ENCODE data around the gene TUBGCP6.
A peak's percentile ranks its signal among the peaks of the same experiment; 100 is the strongest.

Gene TUBGCP6

GRCh38 chr22:50190941-50191741, 53.7 kb downstream of the TUBGCP6 start:
- DNase-seq: peak; percentile 47

GRCh38 chr22:50190182-50190940, 54.5 kb downstream of the TUBGCP6 start:
- DNase-seq: peak; percentile 82

- DNase-seq: peak; percentile 81
Observed at GRCh38 chr22:50189849-50190181, 55.0 kb downstream of the TUBGCP6 start.

- DNase-seq: no peak
Observed at GRCh38 chr22:50189184-50189848, 55.5 kb downstream of the TUBGCP6 start.

GRCh38 chr22:50188356-50188755, 56.5 kb downstream of the TUBGCP6 start:
- no peak for DNase-seq

GRCh38 chr22:50186761-50187523, 57.9 kb downstream of the TUBGCP6 start:
- DNase-seq: no peak

- DNase-seq: no peak
Observed at GRCh38 chr22:50186181-50186714, 58.6 kb downstream of the TUBGCP6 start.

GRCh38 chr22:50185375-50186087, 59.3 kb downstream of the TUBGCP6 start, which contains the start of gene TRABD:
Gene TRABD, plus strand, starts transcription at chr22:50185913. Its CDS starts 7,148 bp downstream, at chr22:50193061.
- DNase-seq: peak; percentile 90

GRCh38 chr22:50184902-50185374, 59.9 kb downstream of the TUBGCP6 start:
- no peak for DNase-seq

GRCh38 chr22:50184004-50184901, 60.6 kb downstream of the TUBGCP6 start:
- DNase-seq: no peak

- no peak for DNase-seq
Observed at GRCh38 chr22:50183141-50183971, 61.5 kb downstream of the TUBGCP6 start.

- DNase-seq: no peak
Observed at GRCh38 chr22:50182176-50183081, 62.4 kb downstream of the TUBGCP6 start.

GRCh38 chr22:50180727-50181521, 63.9 kb downstream of the TUBGCP6 start:
- no peak for DNase-seq

GRCh38 chr22:50179937-50180726, 64.7 kb downstream of the TUBGCP6 start:
- no peak for DNase-seq

- DNase-seq: no peak
Observed at GRCh38 chr22:50178871-50179869, 65.7 kb downstream of the TUBGCP6 start.

GRCh38 chr22:50178471-50178864, 66.4 kb downstream of the TUBGCP6 start:
- DNase-seq: no peak
